HepG2 (cell line): ENCODE measurements around the gene WDR70. TPM values are rescaled to one million over a fixed set of nuclear protein-coding genes. Genes with fewer than 3 reads are reported as not detected.

Experiments used
- ATF2 ChIP-seq: sonication (generic); formaldehyde crosslinking; IDR thresholded peaks from 2 replicates; pipeline ENCODE4 v1.4.0; 2020; ENCODE audit warnings: missing genetic modification reagents
- ATF7-NPFF ChIP-seq: sonication (generic); formaldehyde crosslinking; IDR thresholded peaks from 2 replicates; pipeline ENCODE4 v1.8.1; 2023; ENCODE audit warnings: mild to moderate bottlenecking, low read depth, missing genetic modification reagents, moderate library complexity
- DRAP1 ChIP-seq: IDR thresholded peaks from 2 replicates; pipeline ENCODE4 v1.6.1; 2016; ENCODE audit warnings: missing genetic modification reagents, missing compliant biosample characterization
- ERF ChIP-seq: IDR thresholded peaks from 2 replicates; pipeline ENCODE4 v1.6.1; 2018; ENCODE audit warnings: missing biosample characterization, missing genetic modification reagents
- KMT2B ChIP-seq: IDR thresholded peaks from 2 replicates; pipeline ENCODE4 v1.6.1; 2016; ENCODE audit warnings: missing genetic modification reagents, missing compliant biosample characterization
- NFYB ChIP-seq: sonication (generic); formaldehyde crosslinking; IDR thresholded peaks from 2 replicates; pipeline ENCODE4 v1.4.0; 2020; ENCODE audit warnings: missing genetic modification reagents
- POLR2G ChIP-seq: fragments of 200-400 bp; formaldehyde crosslinking; IDR thresholded peaks from 2 replicates; pipeline ENCODE4 v1.6.1; 2018; ENCODE audit warnings: mild to moderate bottlenecking, low read depth, low read length, moderate library complexity
- PTBP1 ChIP-seq: fragments of 200-400 bp; formaldehyde crosslinking; IDR thresholded peaks from 2 replicates; pipeline ENCODE4 v1.6.1; 2018; ENCODE audit warnings: low read length, low read depth; ENCODE audit not compliant: poor library complexity, severe bottlenecking
- RORA ChIP-seq: sonication (generic); formaldehyde crosslinking; IDR thresholded peaks from 2 replicates; pipeline ENCODE4 v1.5.0; 2020; ENCODE audit warnings: mild to moderate bottlenecking, missing genetic modification reagents, moderate library complexity
- TBL1XR1 ChIP-seq: fragments of 150-350 bp; IDR thresholded peaks from 2 replicates; pipeline ENCODE4 v1.6.1; 2014; ENCODE audit warnings: borderline replicate concordance, low read length; ENCODE audit not compliant: partially characterized antibody
- TCF7 ChIP-seq: sonication (generic); IDR thresholded peaks from 2 replicates; pipeline ENCODE4 v1.6.1; 2016; ENCODE audit warnings: antibody characterized with exemption, low read depth
- TFDP1 ChIP-seq: IDR thresholded peaks from 2 replicates; pipeline ENCODE4 v1.6.1; 2016; ENCODE audit warnings: missing compliant biosample characterization, missing genetic modification reagents, borderline replicate concordance
- THAP9 ChIP-seq: sonication (generic); formaldehyde crosslinking; IDR thresholded peaks from 2 replicates; pipeline ENCODE4; 2020; ENCODE audit warnings: missing genetic modification reagents, mild to moderate bottlenecking, borderline replicate concordance
- ZMYM2 ChIP-seq: sonication (generic); formaldehyde crosslinking; IDR thresholded peaks from 2 replicates; pipeline ENCODE4 v1.8.0; 2022; ENCODE audit warnings: mild to moderate bottlenecking, missing genetic modification reagents
- ZMYM4 ChIP-seq: sonication (generic); formaldehyde crosslinking; IDR thresholded peaks from 2 replicates; pipeline ENCODE4 v1.8.1; 2023; ENCODE audit warnings: mild to moderate bottlenecking, missing genetic modification reagents
- ZNF83 ChIP-seq: sonication (generic); formaldehyde crosslinking; IDR thresholded peaks from 2 replicates; pipeline ENCODE4 v1.4.0; 2020; ENCODE audit warnings: missing genetic modification reagents, mild to moderate bottlenecking, borderline replicate concordance
- polyA plus RNA-seq, 8 experiments: library from polyadenylated mRNA; depleted of rRNA in 3 of 8; stranded (reverse) in 7 of 8; unstranded in 1 of 8; fragments of >200 nt; fragmentation: Illumina TruSeq in 4 of 8; extraction: Trizol in 4 of 8; gene quantifications; 2 replicates each; pipeline versions ENCODE4 v1.2.1 to v1.2.3, GENCODE V29; 2011 to 2016; ENCODE audit warnings: low read depth in 4 of 8, missing spikeins in 1 of 8, mixed read lengths in 1 of 8; ENCODE audit not compliant: insufficient read depth in 1 of 8
- total RNA-seq, 5 experiments: library from RNA; depleted of rRNA; stranded (reverse); fragments of >200 nt; fragmentation: Illumina TruSeq; extraction: Trizol; gene quantifications; 2 replicates each; pipeline ENCODE4 v1.2.3, GENCODE V29; 2016; ENCODE audit warnings: low read depth in 1 of 5
- TF ChIP-seq, protein P1 (sequence below): sonication (generic); formaldehyde crosslinking; conservative IDR thresholded peaks from 2 replicates; pipeline ENCODE4 v1.8.0; 2022; ENCODE audit warnings: mild to moderate bottlenecking, moderate library complexity, missing genetic modification reagents
- TF ChIP-seq, protein P2 (sequence below): sonication (generic); formaldehyde crosslinking; IDR thresholded peaks from 2 replicates; pipeline ENCODE4 v1.9.0; 2022; ENCODE audit warnings: missing genetic modification reagents, mild to moderate bottlenecking, borderline replicate concordance

The WDR70 gene
- total and polyA plus RNA-seq, 2 of the 13 experiments (the other 11 are each of a cell fraction or from before 2014, with no cell fraction given) = 14.6 to 30.6 TPM

DNA sequence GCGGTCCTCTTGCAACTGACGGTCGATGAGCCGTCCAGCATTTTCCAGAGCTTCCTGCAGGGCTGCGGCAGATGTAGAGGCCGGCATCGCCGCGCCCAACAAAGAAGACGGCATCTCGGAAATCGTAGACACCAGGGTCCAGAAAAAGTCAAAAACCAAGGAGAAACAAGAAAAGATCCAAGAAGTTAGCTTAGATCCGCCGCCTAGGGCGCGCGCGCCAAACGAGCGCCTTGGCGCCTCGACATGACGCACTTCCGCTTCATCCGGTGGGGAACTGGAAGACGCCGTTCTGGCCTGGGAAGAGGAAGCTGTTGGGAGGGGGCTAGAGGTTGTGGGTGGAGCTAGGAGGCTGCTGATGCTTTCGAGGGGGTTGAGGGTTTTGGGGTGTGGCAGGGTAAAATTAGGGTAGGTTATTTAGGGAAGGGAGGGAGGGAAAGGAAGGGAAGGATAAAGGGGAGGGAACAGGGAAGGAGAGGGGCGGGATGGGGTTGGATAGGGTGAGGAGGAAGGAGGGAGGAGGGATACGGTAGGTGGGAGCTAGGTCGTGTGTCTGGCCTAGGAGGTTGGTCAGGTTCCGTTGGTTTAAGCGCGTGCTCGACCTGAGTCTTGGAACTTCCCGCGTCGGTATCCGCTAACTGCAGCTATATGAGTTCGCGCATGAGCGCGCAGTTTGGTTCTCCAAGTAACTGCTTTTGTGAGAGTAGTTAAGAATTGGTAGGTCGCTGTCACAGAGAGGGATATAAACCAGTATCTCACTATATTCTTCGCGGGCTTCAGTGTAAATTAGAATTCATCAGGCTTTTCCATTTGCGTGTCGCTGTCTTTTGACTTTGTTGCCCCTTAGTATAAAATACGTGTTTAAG is 8.0 kb upstream of the WDR70 start, which contains the start of gene NUP155 (continued):
- peak; percentile 95 for TF ChIP-seq TFDP1
- peak; percentile 43; the same call in 1 of the 2 replicates for TF ChIP-seq TCF7
- peak; percentile 85 for TF ChIP-seq POLR2G
- peak; percentile 71; the same call in 1 of the 2 replicates for TF ChIP-seq THAP9 (CRISPR knock-in tag)
- no peak for TF ChIP-seq ATF2 (CRISPR knock-in tag)
- peak; percentile 97 for TF ChIP-seq KMT2B
- TF ChIP-seq TBL1XR1 = peak; percentile 29
- TF ChIP-seq NFYB (CRISPR knock-in tag) = peak; percentile 15; the same call in 1 of the 2 replicates
- TF ChIP-seq, protein P1, sequence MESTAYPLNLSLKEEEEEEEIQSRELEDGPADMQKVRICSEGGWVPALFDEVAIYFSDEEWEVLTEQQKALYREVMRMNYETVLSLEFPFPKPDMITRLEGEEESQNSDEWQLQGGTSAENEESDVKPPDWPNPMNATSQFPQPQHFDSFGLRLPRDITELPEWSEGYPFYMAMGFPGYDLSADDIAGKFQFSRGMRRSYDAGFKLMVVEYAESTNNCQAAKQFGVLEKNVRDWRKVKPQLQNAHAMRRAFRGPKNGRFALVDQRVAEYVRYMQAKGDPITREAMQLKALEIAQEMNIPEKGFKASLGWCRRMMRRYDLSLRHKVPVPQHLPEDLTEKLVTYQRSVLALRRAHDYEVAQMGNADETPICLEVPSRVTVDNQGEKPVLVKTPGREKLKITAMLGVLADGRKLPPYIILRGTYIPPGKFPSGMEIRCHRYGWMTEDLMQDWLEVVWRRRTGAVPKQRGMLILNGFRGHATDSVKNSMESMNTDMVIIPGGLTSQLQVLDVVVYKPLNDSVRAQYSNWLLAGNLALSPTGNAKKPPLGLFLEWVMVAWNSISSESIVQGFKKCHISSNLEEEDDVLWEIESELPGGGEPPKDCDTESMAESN = 0 out of 2 replicates have a peak, but pooled peaks have one; percentile 23
- TF ChIP-seq DRAP1 (CRISPR knock-in tag) = peak; percentile 41; the same call in 1 of the 2 replicates
- no peak for TF ChIP-seq RORA (CRISPR knock-in tag)
- 0 out of 2 replicates have a peak, but pooled peaks have one; percentile 24 for TF ChIP-seq ZNF83 (CRISPR knock-in tag)
- TF ChIP-seq ATF7-NPFF (CRISPR knock-in tag) = peak; percentile 52; the same call in 1 of the 2 replicates
- TF ChIP-seq PTBP1 = peak; percentile 62
- TF ChIP-seq, protein P2, sequence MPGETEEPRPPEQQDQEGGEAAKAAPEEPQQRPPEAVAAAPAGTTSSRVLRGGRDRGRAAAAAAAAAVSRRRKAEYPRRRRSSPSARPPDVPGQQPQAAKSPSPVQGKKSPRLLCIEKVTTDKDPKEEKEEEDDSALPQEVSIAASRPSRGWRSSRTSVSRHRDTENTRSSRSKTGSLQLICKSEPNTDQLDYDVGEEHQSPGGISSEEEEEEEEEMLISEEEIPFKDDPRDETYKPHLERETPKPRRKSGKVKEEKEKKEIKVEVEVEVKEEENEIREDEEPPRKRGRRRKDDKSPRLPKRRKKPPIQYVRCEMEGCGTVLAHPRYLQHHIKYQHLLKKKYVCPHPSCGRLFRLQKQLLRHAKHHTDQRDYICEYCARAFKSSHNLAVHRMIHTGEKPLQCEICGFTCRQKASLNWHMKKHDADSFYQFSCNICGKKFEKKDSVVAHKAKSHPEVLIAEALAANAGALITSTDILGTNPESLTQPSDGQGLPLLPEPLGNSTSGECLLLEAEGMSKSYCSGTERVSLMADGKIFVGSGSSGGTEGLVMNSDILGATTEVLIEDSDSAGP (CRISPR knock-in tag) = peak; percentile 83
- TF ChIP-seq ZMYM4 (CRISPR knock-in tag) = peak; percentile 96
- TF ChIP-seq ZMYM2 (CRISPR knock-in tag) = peak; percentile 56; the same call in 1 of the 2 replicates
- TF ChIP-seq ERF (CRISPR knock-in tag) = peak; percentile 66; the same call in 1 of the 2 replicates
